ENCODE data around the gene ARMH3.

ARMH3 gene

GRCh38 chr10:101965075-101965765 lies 90.8 kb downstream of the ARMH3 start:
- no peak for TF ChIP-seq ZFX (IDR thresholded peaks at IDR 0.05; ENCODE audit: borderline replicate concordance)
- no peak for TF ChIP-seq CTCF (IDR thresholded peaks at IDR 0.05)
- peak overlapping the region; percentile 56 for H3K27ac ChIP-seq

- H3K27ac ChIP-seq, result no peak overlapping the region
- TF ChIP-seq ZFX (IDR thresholded peaks at IDR 0.05; ENCODE audit: borderline replicate concordance) (no peak), CTCF (IDR thresholded peaks at IDR 0.05) (no peak)
Measured at GRCh38 chr10:101961591-101962498, 94.1 kb downstream of the ARMH3 start.

GRCh38 chr10:101960879-101961395 lies 95.0 kb downstream of the ARMH3 start:
- no peak overlapping the region for H3K27ac ChIP-seq
- TF ChIP-seq CTCF (IDR thresholded peaks at IDR 0.05) (no peak), ZFX (IDR thresholded peaks at IDR 0.05; ENCODE audit: borderline replicate concordance) (no peak)

- no peak for TF ChIP-seq ZFX (IDR thresholded peaks at IDR 0.05; ENCODE audit: borderline replicate concordance)
- no peak for TF ChIP-seq CTCF (IDR thresholded peaks at IDR 0.05)
- no peak overlapping the region for H3K27ac ChIP-seq
Measured at GRCh38 chr10:101959346-101959916, 96.5 kb downstream of the ARMH3 start.

- TF ChIP-seq ZFX (IDR thresholded peaks at IDR 0.05; ENCODE audit: borderline replicate concordance), result no peak
- TF ChIP-seq CTCF (IDR thresholded peaks at IDR 0.05), result no peak
- no peak overlapping the region for H3K27ac ChIP-seq
Measured at GRCh38 chr10:101958691-101959090, 97.3 kb downstream of the ARMH3 start.

- no peak overlapping the region for H3K27ac ChIP-seq
- TF ChIP-seq ZFX (IDR thresholded peaks at IDR 0.05; ENCODE audit: borderline replicate concordance), result no peak
- no peak for TF ChIP-seq CTCF (IDR thresholded peaks at IDR 0.05)
Measured at GRCh38 chr10:101956898-101957297, 99.1 kb downstream of the ARMH3 start.

Data from 22Rv1 (cell line).